GM12892 (cell line): Measurements from ENCODE around the gene HES5.

ENCODE experiments used
- POLR2A ChIP-seq: IDR thresholded peaks from 2 replicates; pipeline ENCODE4 v1.6.1; 2011; ENCODE audit warnings: low read depth, low read length, control low read depth
- POLR2AphosphoS5 ChIP-seq: IDR thresholded peaks from 2 replicates; pipeline ENCODE4 v1.6.1; 2011; ENCODE audit warnings: low read depth, low read length, control low read depth

DNA sequence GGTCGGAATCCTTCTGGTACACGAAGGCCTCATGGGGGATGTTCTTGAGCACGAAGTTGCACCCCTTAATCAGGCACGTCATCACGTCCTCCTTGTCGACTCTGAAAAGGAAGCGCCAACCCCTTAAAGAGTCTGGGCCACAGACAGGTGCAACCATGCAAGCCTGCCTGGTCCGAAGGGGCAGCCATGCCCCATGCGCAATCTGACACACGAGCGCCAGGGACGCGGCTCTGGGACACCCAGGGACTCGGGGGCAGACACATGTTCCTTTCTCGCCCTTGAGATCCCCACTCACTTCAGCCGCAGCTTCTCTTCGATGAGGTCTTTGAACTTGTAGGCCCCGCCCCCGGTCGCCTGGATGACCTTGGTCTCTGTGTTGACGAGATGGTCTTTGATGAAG is 9.3 kb downstream of the HES5 start:
- TF ChIP-seq POLR2AphosphoS5 (no peak), POLR2A (no peak)
